H1 (cell line): ENCODE results near the gene ARID1B. TPM values are rescaled to one million over a fixed set of nuclear protein-coding genes. Genes with fewer than 3 reads are reported as not detected.

Source experiments
- ATF2 ChIP-seq: IDR thresholded peaks from 2 replicates; pipeline ENCODE4 v1.6.1; 2012; ENCODE audit warnings: low read length, inconsistent platforms
- BRCA1 ChIP-seq: IDR thresholded peaks from 2 replicates; pipeline ENCODE4 v1.6.1; 2012; ENCODE audit warnings: low read depth, low read length, improper control_type of control experiment
- CEBPB ChIP-seq: IDR thresholded peaks from 2 replicates; pipeline ENCODE4 v1.6.1; 2012; ENCODE audit warnings: low read depth, low read length
- EGR1 ChIP-seq: IDR thresholded peaks from 2 replicates; pipeline ENCODE4 v1.6.1; 2011; ENCODE audit warnings: low read depth, low read length, borderline replicate concordance
- HDAC2 ChIP-seq, 2 experiments: fragments of 300-600 bp in 1 of 2; sonication (generic) in 1 of 2; IDR thresholded peaks; 2 replicates each; pipeline ENCODE4 v1.6.1; 2011 to 2012; ENCODE audit warnings: low read depth in 2 of 2, low read length in 2 of 2, mild to moderate bottlenecking in 2 of 2, moderate library complexity in 2 of 2, borderline replicate concordance in 1 of 2, inconsistent platforms in 1 of 2
- NANOG ChIP-seq: IDR thresholded peaks from 2 replicates; pipeline ENCODE4 v1.6.1; 2011; ENCODE audit warnings: low read length, low read depth, mild to moderate bottlenecking, inconsistent platforms; ENCODE audit not compliant: insufficient read depth, poor library complexity, severe bottlenecking
- SIRT6 ChIP-seq: IDR thresholded peaks from one replicate; pipeline ENCODE4 v1.7.1; 2012; ENCODE audit warnings: low read length, inconsistent platforms
- TAF1 ChIP-seq: IDR thresholded peaks from 2 replicates; pipeline ENCODE4 v1.6.1; 2011; ENCODE audit warnings: mild to moderate bottlenecking, low read depth, low read length
- polyA plus RNA-seq, 7 experiments: library from polyadenylated mRNA; depleted of rRNA in 3 of 7; stranded (reverse) in 5 of 7; unstranded in 2 of 7; fragments of >200 nt in 5 of 7; fragments of 200-250 nt in 2 of 7; gene quantifications; 1 replicate in 5 of 7; 2 replicates in 1 of 7; 4 replicates in 1 of 7; pipeline versions ENCODE4 v1.2.1 to v1.2.3, GENCODE V29; 2011 to 2013; ENCODE audit warnings: missing spikeins in 2 of 7, mixed read lengths in 2 of 7
- total RNA-seq: library from RNA; stranded (reverse); fragmentation: NEBNext Ultra II Directional; extraction: Animal tissue kit (Norgen Biotek cat#: 25700); gene quantifications from 2 replicates; pipeline ENCODE4 v1.2.1, GENCODE V29; 2021
- TF ChIP-seq, protein P1 (sequence below): IDR thresholded peaks from 2 replicates; pipeline ENCODE4 v1.6.1; 2011; ENCODE audit warnings: low read depth, mild to moderate bottlenecking, low read length; ENCODE audit not compliant: insufficient read depth

Gene ARID1B
- total and polyA plus RNA-seq, 2 of the 8 experiments (the other 6 are each of a cell fraction or from before 2014, with no cell fraction given): 24.3 to 70.3 TPM

GRCh38 chr6:156852858-156853216 lies 75.7 kb downstream of the ARID1B start (continued):
- no peak for TF ChIP-seq CEBPB
- TF ChIP-seq ATF2: peak; percentile 66; the same call in 1 of the 2 replicates
- TF ChIP-seq EGR1: no peak
- TF ChIP-seq, protein P1, sequence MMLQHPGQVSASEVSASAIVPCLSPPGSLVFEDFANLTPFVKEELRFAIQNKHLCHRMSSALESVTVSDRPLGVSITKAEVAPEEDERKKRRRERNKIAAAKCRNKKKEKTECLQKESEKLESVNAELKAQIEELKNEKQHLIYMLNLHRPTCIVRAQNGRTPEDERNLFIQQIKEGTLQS: no peak
- no peak for TF ChIP-seq SIRT6
- TF ChIP-seq NANOG: peak; percentile 99
- TF ChIP-seq TAF1: no peak
- no peak for TF ChIP-seq BRCA1
- peak in 1 of 2 experiments; percentile 79; a peak in 1 of 4 replicates for TF ChIP-seq HDAC2 (IDR thresholded peaks at IDR 0.05; ENCODE audit: borderline replicate concordance in 1 of 2, low read depth in 2 of 2, low read length in 2 of 2)
